Body of pancreas (tissue), 4 donors: ENCODE measurements around the gene RPA4.

ENCODE experiments used
- CTCF ChIP-seq, 7 experiments: fragments of 450-650 bp in 4 of 7; fragments of 200-600 bp in 3 of 7; sonication (generic) in 3 of 7; IDR thresholded peaks; one replicate each; pipeline ENCODE4 v1.5.1; 2016 to 2019; ENCODE audit warnings: antibody characterized with exemption in 7 of 7
- POLR2A ChIP-seq, 3 donors: fragments of 450-650 bp; IDR thresholded peaks; one replicate each; pipeline ENCODE4 v1.6.1; 2016; ENCODE audit warnings: antibody characterized with exemption in 3 of 3, mild to moderate bottlenecking in 2 of 3

- TF ChIP-seq CTCF (IDR thresholded peaks at IDR 0.05) (no peak), POLR2A (IDR thresholded peaks at IDR 0.05) (no peak)
Measured at GRCh38 chrX:96861218-96861617, 22.5 kb upstream of the RPA4 start.
